SK-N-SH (cell line): ENCODE results near the gene KLF2. TPM values are rescaled to one million over a fixed set of nuclear protein-coding genes. Genes with fewer than 3 reads are reported as not detected.

Experiments used
- CTCF ChIA-PET: fragments of 300-600, 350-600 bp; formaldehyde crosslinking; extraction: SDS; loops from one replicate; lab custom pipeline; 2021; lab: Yijun Ruan, JAX
- POLR2A ChIA-PET: fragments of 350-600 bp; sonication (Branson Sonifier 250); formaldehyde crosslinking; extraction: SDS; loops from one replicate; lab custom pipeline; 2020; ENCODE audit warnings: antibody characterized with exemption, inconsistent platforms; lab: Yijun Ruan, JAX
- DNase-seq: peaks from one replicate; pipeline ENCODE4 v3.0.0; 2012
- H2AFZ ChIP-seq: fragments of 200-600 bp; sonication (generic); 2 replicates; pipeline ENCODE4 v1.8.1; 2016; ENCODE audit warnings: antibody characterized with exemption, mild to moderate bottlenecking, low read depth
- H3F3A ChIP-seq: fragments of 200-600 bp; sonication (generic); replicated peaks from 2 replicates; pipeline ENCODE3; 2016; ENCODE audit warnings: antibody characterized with exemption, mild to moderate bottlenecking; ENCODE audit not compliant: insufficient read depth
- H3K27ac ChIP-seq, 2 experiments: fragments of 200-500 bp in 1 of 2; fragments of 200-600 bp in 1 of 2; sonication (Bioruptor generic) in 1 of 2; sonication (generic), shearing (Covaris generic) in 1 of 2; 2 replicates each; pipeline versions ENCODE4 v1.5.1 to v1.6.1; 2014 to 2016; ENCODE audit warnings: low read depth in 2 of 2, inconsistent platforms in 1 of 2, low read length in 1 of 2, mild to moderate bottlenecking in 1 of 2, mixed read lengths in 1 of 2
- H3K27me3 ChIP-seq: fragments of 200-600 bp; sonication (generic), shearing (Covaris generic); 2 replicates; pipeline ENCODE4 v1.6.1; 2016; ENCODE audit warnings: mixed run types; ENCODE audit not compliant: insufficient read depth
- H3K36me3 ChIP-seq, 2 experiments: fragments of 200-500 bp in 1 of 2; fragments of 200-600 bp in 1 of 2; sonication (Bioruptor generic) in 1 of 2; sonication (generic) in 1 of 2; replicated peaks in 1 of 2; 2 replicates each; pipeline versions ENCODE3 to v1.5.1; 2014 to 2016; ENCODE audit warnings: low read length in 1 of 2, mild to moderate bottlenecking in 1 of 2; ENCODE audit not compliant: insufficient read depth in 2 of 2, control insufficient read depth in 1 of 2
- H3K4me1 ChIP-seq, 2 experiments: fragments of 200-500 bp in 1 of 2; fragments of 200-600 bp in 1 of 2; sonication (Bioruptor generic) in 1 of 2; sonication (generic), shearing (Covaris generic) in 1 of 2; 2 replicates each; pipeline versions ENCODE4 v1.5.1 to v1.6.1; 2014 to 2016; ENCODE audit warnings: low read depth in 1 of 2, low read length in 1 of 2, mixed run types in 1 of 2; ENCODE audit not compliant: insufficient read depth in 2 of 2, control insufficient read depth in 1 of 2
- H3K4me2 ChIP-seq: fragments of 200-600 bp; sonication (generic), shearing (Covaris generic); 2 replicates; pipeline ENCODE4 v1.6.1; 2017; ENCODE audit warnings: mixed run types
- H3K4me3 ChIP-seq, 2 experiments: fragments of 200-500 bp in 1 of 2; fragments of 200-600 bp in 1 of 2; sonication (Bioruptor generic) in 1 of 2; sonication (generic), shearing (Covaris generic) in 1 of 2; 2 replicates each; pipeline versions ENCODE4 v1.5.1 to v1.8.1; 2014 to 2016; ENCODE audit warnings: low read depth in 2 of 2, inconsistent platforms in 1 of 2, low read length in 1 of 2, mild to moderate bottlenecking in 1 of 2, mixed read lengths in 1 of 2, moderate library complexity in 1 of 2
- H3K79me2 ChIP-seq: fragments of 200-600 bp; sonication (generic); 2 replicates; pipeline ENCODE4 v1.8.1; 2017; ENCODE audit warnings: mild to moderate bottlenecking; ENCODE audit not compliant: insufficient read depth
- H3K9ac ChIP-seq: fragments of 200-600 bp; sonication (generic); 2 replicates; pipeline ENCODE4 v1.6.1; 2017; ENCODE audit warnings: mixed run types
- H3K9me2 ChIP-seq: fragments of 200-600 bp; sonication (generic); 2 replicates; pipeline ENCODE4 v1.6.1; 2017; ENCODE audit warnings: mixed run types
- H3K9me3 ChIP-seq: fragments of 200-600 bp; sonication (generic); 2 replicates; pipeline ENCODE4 v1.6.1; 2017; ENCODE audit warnings: mixed run types, mild to moderate bottlenecking, moderate library complexity
- H4K20me1 ChIP-seq: fragments of 200-600 bp; sonication (generic); 2 replicates; pipeline ENCODE4 v1.6.1; 2017; ENCODE audit warnings: mild to moderate bottlenecking, mixed run types; ENCODE audit not compliant: insufficient read depth
- CHD2 ChIP-seq: fragments of 150-350 bp; IDR thresholded peaks from 2 replicates; pipeline ENCODE4 v1.6.1; 2018; ENCODE audit warnings: low read length; ENCODE audit not compliant: partially characterized antibody
- ELF1 ChIP-seq: IDR thresholded peaks from 2 replicates; pipeline ENCODE4 v1.4.0; 2012
- FOSL2 ChIP-seq: IDR thresholded peaks from 2 replicates; pipeline ENCODE4 v1.4.0; 2012; ENCODE audit warnings: low read depth, mild to moderate bottlenecking, moderate library complexity, borderline replicate concordance
- FOXJ3 ChIP-seq: sonication (generic); formaldehyde crosslinking; IDR thresholded peaks from 2 replicates; pipeline ENCODE4 v1.5.1; 2020; ENCODE audit warnings: mild to moderate bottlenecking, missing genetic modification reagents
- FOXM1 ChIP-seq: IDR thresholded peaks from 2 replicates; pipeline ENCODE4 v1.4.0; 2012; ENCODE audit warnings: low read depth, mild to moderate bottlenecking
- GABPA ChIP-seq: IDR thresholded peaks from 2 replicates; pipeline ENCODE4 v1.4.0; 2012; ENCODE audit warnings: low read depth, mild to moderate bottlenecking
- IRF3 ChIP-seq: fragments of 150-350 bp; IDR thresholded peaks from 2 replicates; pipeline ENCODE4 v1.6.1; 2016; ENCODE audit warnings: mild to moderate bottlenecking, low read depth, low read length
- JUND ChIP-seq: IDR thresholded peaks from 2 replicates; pipeline ENCODE4 v1.4.0; 2012
- MEF2A ChIP-seq: IDR thresholded peaks from 2 replicates; pipeline ENCODE4 v1.4.0; 2012; ENCODE audit warnings: low read depth, borderline replicate concordance
- NRF1 ChIP-seq: IDR thresholded peaks from 2 replicates; pipeline ENCODE4 v1.6.1; 2012; ENCODE audit warnings: low read depth, mild to moderate bottlenecking, low read length
- REST ChIP-seq: IDR thresholded peaks from 2 replicates; pipeline ENCODE4 v1.6.1; 2012; ENCODE audit warnings: mild to moderate bottlenecking, low read depth, low read length, moderate library complexity
- RFX5 ChIP-seq: IDR thresholded peaks from 2 replicates; pipeline ENCODE4 v1.6.1; 2012; ENCODE audit warnings: mild to moderate bottlenecking, improper control_type of control experiment, low read length
- SMC3 ChIP-seq: IDR thresholded peaks from 2 replicates; pipeline ENCODE4 v1.6.1; 2012; ENCODE audit warnings: low read depth, low read length, improper control_type of control experiment
- TAF1 ChIP-seq: IDR thresholded peaks from 2 replicates; pipeline ENCODE4 v1.6.1; 2012; ENCODE audit warnings: low read depth, mild to moderate bottlenecking, low read length, moderate library complexity, borderline replicate concordance
- TCF12 ChIP-seq: IDR thresholded peaks from 2 replicates; pipeline ENCODE4 v1.4.0; 2012
- USF1 ChIP-seq: IDR thresholded peaks from 2 replicates; pipeline ENCODE4 v1.4.0; 2012; ENCODE audit warnings: low read depth, borderline replicate concordance
- YY1 ChIP-seq: IDR thresholded peaks from 2 replicates; pipeline ENCODE4 v1.4.0; 2012; ENCODE audit warnings: low read depth, mild to moderate bottlenecking
- WGBS: methylation state at CpG from one replicate; pipeline ENCODE4 v1.1.6; 2017; ENCODE audit warnings: low lambda C conversion rate; 5-methylcytosine and 5-hydroxymethylcytosine counted together
- polyA plus RNA-seq, 3 experiments: library from polyadenylated mRNA; depleted of rRNA; stranded (reverse); fragments of >200 nt; gene quantifications; 2 replicates each; pipeline ENCODE4 v1.2.3, GENCODE V29; 2012

KLF2 gene
- polyA plus RNA-seq, 1 of the 3 experiments (the other 2 are of a cell fraction): 6.9 TPM

GRCh38 chr19:16363852-16364230 lies 39.2 kb downstream of the KLF2 start:
- Histone ChIP-seq H3K36me3 (peaks cover 2 to 3% of the 10 kb centered on the region in 2 experiments), H3K79me2 (no peaks in the 10 kb centered on the region), H3K9me3 (no peaks in the 10 kb centered on the region), H3K4me2 (no peak overlapping the region), H3K9ac (no peak overlapping the region), H3F3A (no peaks in the 10 kb centered on the region), H3K4me3 (no peak overlapping the region), H3K9me2 (no peaks in the 10 kb centered on the region), H3K27me3 (no peaks in the 10 kb centered on the region), H4K20me1 (no peaks in the 10 kb centered on the region), H3K27ac (no peak overlapping the region), H3K4me1 (no peaks in the 10 kb centered on the region), H2AFZ (no peak overlapping the region)
- POLR2A ChIA-PET: no interaction called here
- TF ChIP-seq TAF1 (no peak), MEF2A (no peak), ELF1 (no peak), NRF1 (no peak), FOSL2 (no peak), RFX5 (no peak), REST (no peak), GABPA (no peak), USF1 (no peak), FOXJ3 (no peak), JUND (no peak), FOXM1 (no peak), TCF12 (no peak), SMC3 (no peak), CHD2 (no peak), IRF3 (no peak), YY1 (no peak)
- no peak for DNase-seq
- WGBS: 96% methylated on average over 10 of the region's 11 CpGs
- CTCF ChIA-PET: interaction anchor here (1.8 to 2.1 kb wide), 2 partner anchors 19 to 116 kb away, joined by 5 to 7 read pairs; no protein-coding TSS in a partner anchor
